Fibroblast of the aortic adventitia (primary cell): Measurements from ENCODE around the gene FALEC. TPM values are rescaled to one million over a fixed set of nuclear protein-coding genes. Genes with fewer than 3 reads are reported as not detected.

ENCODE experiments used
- DNase-seq: peaks from one replicate; pipeline ENCODE4 v3.0.0-alpha.2; 2010; ENCODE audit warnings: low read depth
- H3K4me3 ChIP-seq: 2 replicates; pipeline ENCODE4 v1.5.1; 2011; ENCODE audit warnings: low read depth, mild to moderate bottlenecking, control low read depth, low read length, moderate library complexity
- CTCF ChIP-seq: IDR thresholded peaks from 2 replicates; pipeline ENCODE4 v1.5.1; 2011; ENCODE audit warnings: mild to moderate bottlenecking, low read length, control low read depth, inconsistent platforms; ENCODE audit not compliant: insufficient read depth
- total RNA-seq: library from RNA; depleted of rRNA; stranded (reverse); fragments of >200 nt; gene quantifications from 2 replicates; pipeline ENCODE4 v1.2.3, GENCODE V29; 2012; ENCODE audit warnings: low replicate concordance

The FALEC gene
- total RNA-seq, 1 donor: not detected

DNA sequence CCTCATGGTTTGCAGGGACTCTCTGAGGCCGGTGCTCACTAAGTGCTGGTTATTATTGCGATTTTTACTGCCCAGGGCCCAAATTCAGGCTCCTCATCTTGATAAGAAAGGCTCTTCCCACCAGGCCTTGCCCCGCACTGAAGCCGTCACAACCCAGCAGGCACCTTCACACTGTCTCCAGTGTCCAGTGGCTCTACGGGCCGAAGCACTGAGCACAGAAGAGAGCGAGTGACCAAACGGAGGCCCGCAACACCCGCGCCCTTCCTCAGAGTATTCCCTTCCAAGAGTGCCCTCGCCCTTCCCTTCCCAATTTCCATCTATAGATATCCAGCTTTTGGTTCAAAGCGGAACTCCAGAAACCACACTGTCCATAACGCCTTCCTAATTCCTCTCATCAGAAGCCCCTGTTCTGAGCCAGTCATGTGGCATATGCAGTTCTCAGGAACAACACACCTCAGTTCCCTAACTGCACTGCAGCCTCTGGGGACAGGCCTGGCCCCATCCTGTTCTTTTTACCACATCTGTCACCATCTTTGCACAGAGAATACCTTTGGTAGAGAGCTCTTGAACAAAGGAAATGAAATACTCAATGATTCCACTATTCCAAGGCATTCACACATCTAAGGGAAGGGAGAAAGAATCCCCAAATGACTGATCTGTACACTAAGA lies 15.1 kb downstream of the FALEC start:
- no peak overlapping the region for H3K4me3 ChIP-seq
- TF ChIP-seq CTCF: no peak
- no peak for DNase-seq

DNA sequence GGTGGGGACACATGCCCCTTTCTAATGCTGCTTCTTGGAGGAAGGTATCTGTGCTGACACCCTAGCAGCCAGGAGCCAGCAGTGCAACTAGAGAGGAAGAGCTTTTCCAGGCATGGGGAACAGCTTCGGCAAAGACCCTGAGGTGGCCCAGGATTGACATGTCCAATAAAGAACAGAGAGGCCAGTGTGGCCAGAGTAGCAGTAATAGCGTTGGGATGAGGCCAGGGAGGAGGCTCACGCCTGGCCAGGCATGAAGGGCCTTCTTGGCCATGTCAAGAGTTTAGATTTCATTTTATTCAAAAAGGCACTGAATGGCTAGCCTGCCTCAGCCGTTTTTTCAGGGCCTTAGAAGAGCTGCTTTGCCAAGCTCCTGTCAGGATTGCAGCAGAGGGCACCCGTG lies 17.3 kb downstream of the FALEC start:
- DNase-seq: peak; percentile 54
- H3K4me3 ChIP-seq: no peak overlapping the region
- TF ChIP-seq CTCF: no peak

GRCh38 chr1:150534002-150534401 lies 18.4 kb downstream of the FALEC start:
- DNase-seq: no peak
- TF ChIP-seq CTCF: no peak
- no peak overlapping the region for H3K4me3 ChIP-seq

GRCh38 chr1:150535511-150536287 lies 20.1 kb downstream of the FALEC start:
- DNase-seq: peak; percentile 59
- no peak for TF ChIP-seq CTCF
- no peak overlapping the region for H3K4me3 ChIP-seq

- TF ChIP-seq CTCF: no peak
- H3K4me3 ChIP-seq: no peak overlapping the region
- DNase-seq: no peak
These were observed 21.5 kb downstream of the FALEC start for GRCh38 chr1:150536836-150537731.

DNA sequence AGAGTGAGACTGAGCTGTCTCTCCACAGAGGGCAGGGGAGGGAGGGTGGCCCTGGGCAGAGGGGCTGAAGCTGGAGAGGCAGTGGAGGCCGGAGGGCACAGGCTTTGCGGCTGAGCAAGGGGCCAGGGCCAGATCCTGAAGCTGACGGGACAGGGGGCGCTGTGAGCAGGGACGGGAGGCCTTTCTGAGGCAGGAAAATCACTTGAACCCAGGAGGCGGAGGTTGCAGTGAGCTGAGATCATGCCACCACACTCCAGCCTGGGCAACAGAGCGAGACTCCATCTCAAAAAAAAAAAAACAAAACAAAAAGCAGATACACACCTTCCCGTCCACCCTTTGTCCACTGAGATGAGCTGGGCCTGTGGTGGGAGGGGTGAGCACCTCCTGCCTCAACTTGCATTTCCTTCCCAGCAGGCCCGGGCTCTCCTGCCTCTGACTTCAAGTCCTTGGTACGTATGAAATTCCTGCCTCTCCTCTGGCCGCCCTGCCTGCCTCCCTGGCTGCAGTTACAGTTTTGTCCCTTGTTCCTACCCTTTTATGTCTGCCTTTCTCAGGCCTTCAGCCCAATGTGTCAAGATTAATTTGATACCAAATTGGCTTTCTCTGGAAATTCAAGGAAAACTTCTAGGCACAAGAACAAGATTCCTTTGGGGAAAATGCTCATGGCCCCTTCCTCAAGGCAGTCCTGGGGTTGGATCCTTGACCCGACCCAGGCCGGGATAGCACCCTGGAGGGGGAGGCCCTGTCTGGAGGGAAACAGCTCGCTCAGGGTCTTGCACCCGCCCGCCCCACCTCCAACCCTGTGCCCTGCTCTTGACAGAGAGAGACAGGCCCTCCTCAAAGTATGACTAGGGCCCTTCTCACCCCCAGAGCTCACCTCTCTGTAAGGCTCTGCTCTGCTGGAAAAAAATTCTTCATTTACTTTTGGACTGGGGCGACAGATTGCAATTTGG lies 22.5 kb downstream of the FALEC start:
- peak; percentile 88 for DNase-seq
- peak; percentile 17 for TF ChIP-seq CTCF
- no peak overlapping the region for H3K4me3 ChIP-seq
